Endothelial cell of umbilical vein (primary cell): Measurements from ENCODE around the gene LYRM7. TPM values are rescaled to one million over a fixed set of nuclear protein-coding genes. Genes with fewer than 3 reads are reported as not detected.

ENCODE experiments used
- BruUV-seq: library from RNA; stranded (reverse); fragments of 400-500 nt; replicated peaks from 2 replicates; lab custom pipeline; 2021; lab: Mats Ljungman, UMichigan
- CTCF ChIA-PET: fragments of 300-600, 350-600 bp; sonication (Branson Sonifier 250); formaldehyde crosslinking; loops from one replicate; lab custom pipeline; 2021; ENCODE audit warnings: antibody characterized with exemption, inconsistent platforms; lab: Charles Lee
- POLR2A ChIA-PET: fragments of 300-600, 350-600 bp; sonication (Branson Sonifier 250); formaldehyde crosslinking; loops from one replicate; lab custom pipeline; 2021; ENCODE audit warnings: antibody characterized with exemption, inconsistent platforms; lab: Charles Lee
- DNase-seq: peaks from one replicate; pipeline ENCODE4 v3.0.0-alpha.2; 2011; ENCODE audit warnings: low read depth, low spot score
- FAIRE-seq: peaks from 2 replicates; lab custom pipeline; 2011; peaks lifted over from hg19 to GRCh38; lab: Jason Lieb, UNC
- H2AFZ ChIP-seq: 2 replicates; pipeline ENCODE4 v1.6.0; 2012; ENCODE audit warnings: low read depth, low read length, control low read depth, inconsistent platforms
- H3K27ac ChIP-seq: 2 replicates; pipeline ENCODE4 v1.5.1; 2011; ENCODE audit warnings: low read depth, mild to moderate bottlenecking, control low read depth, low read length, moderate library complexity; ENCODE audit not compliant: insufficient read depth
- H3K27me3 ChIP-seq, 2 experiments: 2 replicates each; pipeline versions ENCODE4 v1.6.0 to v1.6.1; 2011; ENCODE audit warnings: low read length in 2 of 2, mixed read lengths in 1 of 2; ENCODE audit not compliant: control insufficient read depth in 2 of 2, insufficient read depth in 2 of 2
- H3K36me3 ChIP-seq, 2 experiments: 2 replicates in 1 of 2; 3 replicates in 1 of 2; pipeline ENCODE4 v1.5.1; 2011; ENCODE audit warnings: low read length in 2 of 2, mild to moderate bottlenecking in 1 of 2, moderate library complexity in 1 of 2; ENCODE audit not compliant: control insufficient read depth in 2 of 2, insufficient read depth in 2 of 2; ENCODE audit errors: extremely low read depth in 1 of 2
- H3K4me1 ChIP-seq: 3 replicates; pipeline ENCODE4 v1.5.1; 2011; ENCODE audit warnings: mild to moderate bottlenecking, low read length; ENCODE audit not compliant: control insufficient read depth, insufficient read depth; ENCODE audit errors: extremely low read depth
- H3K4me2 ChIP-seq: 2 replicates; pipeline ENCODE4 v1.6.1; 2011; ENCODE audit warnings: low read length, control low read depth, mixed read lengths; ENCODE audit not compliant: insufficient read depth
- H3K4me3 ChIP-seq, 3 experiments: fragments of 200-600 bp in 1 of 3; sonication (generic), shearing (Covaris generic) in 1 of 3; replicated peaks in 1 of 3; 2 replicates each; pipeline ENCODE4 v1.5.1; 2011 to 2016; ENCODE audit warnings: control low read depth in 3 of 3, low read length in 3 of 3, mild to moderate bottlenecking in 2 of 3, inconsistent platforms in 1 of 3, low read depth in 1 of 3, moderate library complexity in 1 of 3; ENCODE audit not compliant: insufficient read depth in 1 of 3
- H3K79me2 ChIP-seq: 2 replicates; pipeline ENCODE4 v1.6.0; 2012; ENCODE audit warnings: low read length, inconsistent platforms; ENCODE audit not compliant: control insufficient read depth, insufficient read depth
- H3K9ac ChIP-seq: replicated peaks from 2 replicates; pipeline ENCODE3; 2011; ENCODE audit warnings: low read length, control low read depth; ENCODE audit not compliant: insufficient read depth; ENCODE audit errors: extremely low read depth
- H3K9me1 ChIP-seq: replicated peaks from 3 replicates; pipeline ENCODE4 v1.6.0; 2011; ENCODE audit warnings: mild to moderate bottlenecking, low read length; ENCODE audit not compliant: control insufficient read depth, insufficient read depth; ENCODE audit errors: extremely low read depth
- H3K9me3 ChIP-seq: replicated peaks from 2 replicates; pipeline ENCODE4 v1.5.1; 2012; ENCODE audit warnings: low read length, inconsistent platforms; ENCODE audit not compliant: control insufficient read depth, insufficient read depth
- H4K20me1 ChIP-seq: replicated peaks from 2 replicates; pipeline ENCODE3; 2011; ENCODE audit warnings: mild to moderate bottlenecking, low read length; ENCODE audit not compliant: control insufficient read depth, insufficient read depth; ENCODE audit errors: extremely low read depth
- EZH2 ChIP-seq: IDR thresholded peaks from 2 replicates; pipeline ENCODE4 v1.6.1; 2012; ENCODE audit warnings: borderline replicate concordance, low read depth, mild to moderate bottlenecking, moderate library complexity, low read length, inconsistent platforms; ENCODE audit not compliant: severe bottlenecking
- FOS ChIP-seq: IDR thresholded peaks from 2 replicates; pipeline ENCODE4 v1.6.1; 2011; ENCODE audit warnings: mild to moderate bottlenecking, low read length, moderate library complexity, borderline replicate concordance; ENCODE audit not compliant: insufficient read depth
- GATA2 ChIP-seq: IDR thresholded peaks from 2 replicates; pipeline ENCODE4 v1.7.0; 2011; ENCODE audit warnings: low read depth, mild to moderate bottlenecking, moderate library complexity, mixed read lengths, low read length; ENCODE audit not compliant: insufficient read length, insufficient read depth
- JUN ChIP-seq: IDR thresholded peaks from 2 replicates; pipeline ENCODE4 v1.6.1; 2011; ENCODE audit warnings: borderline replicate concordance, low read depth; ENCODE audit not compliant: insufficient read length, insufficient read depth
- MYC ChIP-seq: IDR thresholded peaks from one replicate; pipeline ENCODE4 v1.6.1; 2011; ENCODE audit warnings: mild to moderate bottlenecking, low read depth, low read length
- POLR2A ChIP-seq: IDR thresholded peaks from 2 replicates; pipeline ENCODE4 v1.6.1; 2012; ENCODE audit warnings: low read depth, mild to moderate bottlenecking, control low read depth, low read length
- POLR2AphosphoS5 ChIP-seq: IDR thresholded peaks from 2 replicates; pipeline ENCODE4 v1.6.1; 2012; ENCODE audit warnings: low read depth, mild to moderate bottlenecking, control low read depth, low read length, moderate library complexity; ENCODE audit not compliant: insufficient read depth
- dilution Hi-C: fragments of 300-500 bp; cut with MboI; formaldehyde crosslinking; loops from one replicate; pipeline ENCODE4 v1.15.0; 2019; ENCODE audit warnings: low sequenced_read_pairs; ENCODE audit not compliant: extremely low pct_ligation_motif_present
- intact Hi-C: fragments of 100-400 bp; cut with micrococcal nuclease; formaldehyde crosslinking; loops from one replicate; pipeline ENCODE4 v1.10.0; 2022
- polyA plus RNA-seq, 4 experiments: library from polyadenylated mRNA; depleted of rRNA in 3 of 4; stranded (reverse) in 3 of 4; unstranded in 1 of 4; fragments of >200 nt; gene quantifications; 2 replicates each; pipeline versions ENCODE4 v1.2.1 to v1.2.3, GENCODE V29; 2011 to 2012; ENCODE audit warnings: missing spikeins in 1 of 4
- total RNA-seq: library from RNA; stranded (reverse); gene quantifications from 2 replicates; pipeline ENCODE4 v1.2.3, GENCODE V29; 2021
- TF ChIP-seq, protein P1 (sequence below), 2 donors: IDR thresholded peaks; 1 replicate in 1 of 2; 2 replicates in 1 of 2; pipeline ENCODE4 v1.5.1; 2011; ENCODE audit warnings: low read length in 2 of 2, mild to moderate bottlenecking in 2 of 2, moderate library complexity in 2 of 2, control low read depth in 1 of 2, inconsistent platforms in 1 of 2, low read depth in 1 of 2; ENCODE audit not compliant: insufficient read depth in 1 of 2; ENCODE audit errors: extremely low read depth in 1 of 2
- TF ChIP-seq, protein P2 (sequence below): IDR thresholded peaks from 2 replicates; pipeline ENCODE4 v1.6.1; 2011; ENCODE audit not compliant: insufficient read depth, insufficient read length

The LYRM7 gene
- total and polyA plus RNA-seq, 2 donors (not counting 3 experiments of a cell fraction or from before 2014, with no cell fraction given): 0.88 to 7.5 TPM

DNA sequence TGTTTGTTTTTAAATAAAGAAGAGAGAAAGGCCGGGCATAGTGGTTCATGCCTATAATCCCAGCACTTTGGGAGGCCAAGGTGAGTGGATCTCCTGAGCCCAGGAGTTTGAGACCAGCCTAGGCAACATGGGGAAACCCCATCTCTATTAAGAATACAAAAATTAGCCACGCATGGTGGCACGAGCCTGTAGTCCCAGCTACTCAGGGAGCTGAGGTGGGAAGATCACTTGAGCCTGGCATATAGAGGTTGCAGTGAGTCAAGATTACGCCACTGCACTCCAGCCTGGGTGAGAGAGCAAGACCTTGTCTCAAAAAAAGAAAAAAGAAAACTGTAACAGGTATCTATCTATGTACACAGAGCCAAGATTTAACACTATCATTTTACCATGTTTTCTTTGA is 58.9 kb downstream of the LYRM7 start:
- ChIA-PET CTCF (interaction anchor here (1.5 kb wide), 1 partner anchor 8 kb away, joined by 6 read pairs; no protein-coding TSS in a partner anchor), POLR2A (no interaction called here)
- no peak overlapping the region for H2AFZ ChIP-seq
- H3K9me1 ChIP-seq: no peaks in the 10 kb centered on the region
- no peak overlapping the region for H3K4me3 ChIP-seq
- H3K4me1 ChIP-seq: no peaks in the 10 kb centered on the region
- DNase-seq (no peak), FAIRE-seq (no peak)
- no peaks in the 10 kb centered on the region for H3K9me3 ChIP-seq
- no peak overlapping the region for H3K27ac ChIP-seq
- H3K9ac ChIP-seq: no peak overlapping the region
- TF ChIP-seq POLR2A (no peak), POLR2AphosphoS5 (no peak), MYC (no peak), FOS (no peak), GATA2 (no peak), JUN (no peak), EZH2 (no peak)
- TF ChIP-seq, protein P1, sequence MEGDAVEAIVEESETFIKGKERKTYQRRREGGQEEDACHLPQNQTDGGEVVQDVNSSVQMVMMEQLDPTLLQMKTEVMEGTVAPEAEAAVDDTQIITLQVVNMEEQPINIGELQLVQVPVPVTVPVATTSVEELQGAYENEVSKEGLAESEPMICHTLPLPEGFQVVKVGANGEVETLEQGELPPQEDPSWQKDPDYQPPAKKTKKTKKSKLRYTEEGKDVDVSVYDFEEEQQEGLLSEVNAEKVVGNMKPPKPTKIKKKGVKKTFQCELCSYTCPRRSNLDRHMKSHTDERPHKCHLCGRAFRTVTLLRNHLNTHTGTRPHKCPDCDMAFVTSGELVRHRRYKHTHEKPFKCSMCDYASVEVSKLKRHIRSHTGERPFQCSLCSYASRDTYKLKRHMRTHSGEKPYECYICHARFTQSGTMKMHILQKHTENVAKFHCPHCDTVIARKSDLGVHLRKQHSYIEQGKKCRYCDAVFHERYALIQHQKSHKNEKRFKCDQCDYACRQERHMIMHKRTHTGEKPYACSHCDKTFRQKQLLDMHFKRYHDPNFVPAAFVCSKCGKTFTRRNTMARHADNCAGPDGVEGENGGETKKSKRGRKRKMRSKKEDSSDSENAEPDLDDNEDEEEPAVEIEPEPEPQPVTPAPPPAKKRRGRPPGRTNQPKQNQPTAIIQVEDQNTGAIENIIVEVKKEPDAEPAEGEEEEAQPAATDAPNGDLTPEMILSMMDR (IDR thresholded peaks at IDR 0.05; ENCODE audit: extremely low read depth in 1 of 2, insufficient read depth in 1 of 2, low read depth in 1 of 2, low read length in 2 of 2): no peak
- TF ChIP-seq, protein P2, sequence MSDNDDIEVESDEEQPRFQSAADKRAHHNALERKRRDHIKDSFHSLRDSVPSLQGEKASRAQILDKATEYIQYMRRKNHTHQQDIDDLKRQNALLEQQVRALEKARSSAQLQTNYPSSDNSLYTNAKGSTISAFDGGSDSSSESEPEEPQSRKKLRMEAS: no peak
- no TSS peak for BruUV-seq
- no peak overlapping the region for H3K4me2 ChIP-seq
- intact Hi-C loops: no loop called here
- no peaks in the 10 kb centered on the region for H3K27me3 ChIP-seq
- H4K20me1 ChIP-seq: no peaks in the 10 kb centered on the region
- no peaks in the 10 kb centered on the region for H3K36me3 ChIP-seq
- no peaks in the 10 kb centered on the region for H3K79me2 ChIP-seq
- dilution Hi-C loops: no loop called here
